B cell (primary cell): ENCODE data around the gene RMDN2. TPM values are rescaled to one million over a fixed set of nuclear protein-coding genes. Genes with fewer than 3 reads are reported as not detected.

Experiments
- ATAC-seq: fragments of 200-7000 bp; cut with Tn5 transposase; one replicate; pipeline ENCODE4 v1.10.0; 2021; ENCODE audit warnings: low read depth, mild to moderate bottlenecking, moderate number of reproducible peaks, moderate library complexity
- CTCF ChIA-PET: fragments of 350-600 bp; sonication (Branson Sonifier 250); formaldehyde crosslinking; loops from one replicate; lab custom pipeline; 2021; ENCODE audit warnings: antibody characterized with exemption, inconsistent platforms; lab: Charles Lee
- POLR2A ChIA-PET: fragments of 350-600 bp; sonication (Branson Sonifier 250); formaldehyde crosslinking; loops from one replicate; lab custom pipeline; 2021; ENCODE audit warnings: antibody characterized with exemption; lab: Charles Lee
- DNase-seq: peaks from one replicate; pipeline ENCODE4 v3.0.0; 2013
- H2AFZ ChIP-seq: 2 replicates; pipeline ENCODE4 v1.6.1; 2012; ENCODE audit warnings: mild to moderate bottlenecking, low read depth, low read length; ENCODE audit not compliant: insufficient read depth, poor library complexity, severe bottlenecking
- H3K27ac ChIP-seq, 2 donors: 1 replicate in 1 of 2; 2 replicates in 1 of 2; pipeline ENCODE4 v1.5.1; 2012 to 2013; ENCODE audit warnings: low read length in 2 of 2, mild to moderate bottlenecking in 2 of 2, moderate library complexity in 1 of 2
- H3K27me3 ChIP-seq, 4 experiments: fragments of 200-600 bp in 1 of 4; sonication (generic) in 1 of 4; replicated peaks in 1 of 4; 1 replicate in 2 of 4; 2 replicates in 2 of 4; pipeline versions ENCODE4 v1.6.1 to v1.7.0; 2013 to 2016; ENCODE audit warnings: low read length in 3 of 4, mild to moderate bottlenecking in 2 of 4, mixed read lengths in 1 of 4, moderate library complexity in 1 of 4; ENCODE audit not compliant: insufficient read depth in 4 of 4, control insufficient read depth in 3 of 4; ENCODE audit errors: control extremely low read depth in 1 of 4
- H3K36me3 ChIP-seq, 2 experiments: replicated peaks in 1 of 2; 1 replicate in 1 of 2; 2 replicates in 1 of 2; pipeline versions ENCODE4 v1.6.1 to v1.7.1; 2013; ENCODE audit warnings: low read length in 1 of 2; ENCODE audit not compliant: insufficient read depth in 2 of 2, control insufficient read depth in 1 of 2; ENCODE audit errors: control extremely low read depth in 1 of 2, extremely low read depth in 1 of 2
- H3K4me1 ChIP-seq, 2 donors: fragments of 200-600 bp in 1 of 2; sonication (generic) in 1 of 2; 1 replicate in 1 of 2; 2 replicates in 1 of 2; pipeline versions ENCODE4 v1.5.1 to v1.6.1; 2013 to 2017; ENCODE audit warnings: low read length in 2 of 2; ENCODE audit not compliant: control insufficient read depth in 2 of 2, insufficient read depth in 2 of 2
- H3K4me2 ChIP-seq: replicated peaks from 2 replicates; pipeline ENCODE3; 2012; ENCODE audit warnings: mild to moderate bottlenecking, low read depth, low read length; ENCODE audit not compliant: poor library complexity, severe bottlenecking
- H3K4me3 ChIP-seq, 5 experiments: fragments of 200-600 bp in 1 of 5; sonication (generic) in 1 of 5; 1 replicate in 3 of 5; 2 replicates in 2 of 5; pipeline versions ENCODE4 v1.5.1 to v1.7.0; 2011 to 2016; ENCODE audit warnings: low read length in 4 of 5, mild to moderate bottlenecking in 4 of 5, low read depth in 2 of 5, control low read depth in 1 of 5, moderate library complexity in 1 of 5; ENCODE audit not compliant: insufficient read depth in 1 of 5; ENCODE audit errors: control extremely low read depth in 1 of 5, extremely low read depth in 1 of 5
- H3K79me2 ChIP-seq: fragments of 200-600 bp; sonication (generic); one replicate; pipeline ENCODE4 v1.6.0; 2016; ENCODE audit warnings: low read length; ENCODE audit not compliant: control insufficient read depth, insufficient read depth
- H3K9ac ChIP-seq: fragments of 200-600 bp; sonication (generic); 2 replicates; pipeline ENCODE4 v1.6.1; 2017; ENCODE audit warnings: mild to moderate bottlenecking, low read length, moderate library complexity
- H3K9me3 ChIP-seq, 3 donors: one replicate each; pipeline versions ENCODE4 v1.6.1 to v1.7.1; 2013; ENCODE audit warnings: low read length in 2 of 3; ENCODE audit not compliant: control insufficient read depth in 2 of 3, insufficient read depth in 1 of 3; ENCODE audit errors: control extremely low read depth in 1 of 3
- H4K20me1 ChIP-seq: 2 replicates; pipeline ENCODE4 v1.6.0; 2012; ENCODE audit warnings: mild to moderate bottlenecking, low read length; ENCODE audit not compliant: insufficient read depth, control insufficient read depth, poor library complexity, severe bottlenecking
- H3K27ac Mint-ChIP-seq: one replicate; pipeline ENCODE4 v1.8.0; 2021; ENCODE audit warnings: mixed read lengths
- H3K27me3 Mint-ChIP-seq: one replicate; pipeline ENCODE4 v1.8.0; 2021; ENCODE audit warnings: mixed read lengths
- H3K4me1 Mint-ChIP-seq: one replicate; pipeline ENCODE4 v1.8.0; 2021; ENCODE audit warnings: mixed read lengths
- H3K4me3 Mint-ChIP-seq: one replicate; pipeline ENCODE4 v1.8.0; 2021; ENCODE audit warnings: mixed read lengths
- H3K9me3 Mint-ChIP-seq: one replicate; pipeline ENCODE4 v1.8.0; 2022; ENCODE audit warnings: mixed read lengths; ENCODE audit not compliant: insufficient read depth
- CTCF ChIP-seq: fragments of 200-600 bp; IDR thresholded peaks from one replicate; pipeline ENCODE4 v1.8.0; 2022; ENCODE audit warnings: antibody characterized with exemption, mild to moderate bottlenecking
- EZH2 ChIP-seq: IDR thresholded peaks from 2 replicates; pipeline ENCODE4 v1.6.1; 2012; ENCODE audit warnings: borderline replicate concordance, low read depth, mild to moderate bottlenecking, moderate library complexity, low read length; ENCODE audit not compliant: insufficient read depth, poor library complexity, severe bottlenecking
- WGBS: methylation state at CpG from one replicate; pipeline ENCODE4 v1.1.5; 2013; ENCODE audit warnings: missing lambda C conversion rate; ENCODE audit not compliant: insufficient coverage; 5-methylcytosine and 5-hydroxymethylcytosine counted together
- intact Hi-C: fragments of 100-400 bp; cut with micrococcal nuclease; formaldehyde crosslinking; loops from one replicate; pipeline ENCODE4 v1.10.0; 2022
- polyA plus RNA-seq: library from polyadenylated mRNA; depleted of rRNA; stranded (reverse); fragments of >200 nt; gene quantifications from 2 replicates; pipeline ENCODE4 v1.2.3, GENCODE V29; 2012
- total RNA-seq, 2 donors: library from RNA; stranded (reverse); fragments of 120-200 nt in 1 of 2; gene quantifications; 1 replicate in 1 of 2; 2 replicates in 1 of 2; pipeline versions ENCODE4 v1.2.3 to v1.2.4, GENCODE V29; 2013 to 2022

RMDN2 gene
- total and polyA plus RNA-seq, 2 donors (not counting 1 experiment from before 2014, with no cell fraction given), result 6.4 to 6.6 TPM

- peaks cover 0 to 6% (median 0%) of the 10 kb centered on the region in 4 experiments for H3K27me3 ChIP-seq
- no peak overlapping the region for H3K27ac ChIP-seq
- H3K4me3 ChIP-seq, result no peak overlapping the region
- 12% methylated on average over 8 of the region's 9 CpGs for WGBS
- Mint-ChIP-seq H3K9me3 (no peaks in the 10 kb centered on the region), H3K27me3 (peaks cover 26% of the 10 kb centered on the region), H3K4me1 (no peaks in the 10 kb centered on the region), H3K4me3 (no peak overlapping the region), H3K27ac (no peak overlapping the region)
- no peaks in the 10 kb centered on the region for H4K20me1 ChIP-seq
- intact Hi-C loops, result no loop called here
- H3K9ac ChIP-seq, result no peak overlapping the region
- H2AFZ ChIP-seq, result no peak overlapping the region
- no peak overlapping the region for H3K4me2 ChIP-seq
- no peaks in the 10 kb centered on the region for H3K79me2 ChIP-seq
- H3K4me1 ChIP-seq, result no peaks in the 10 kb centered on the region
- DNase-seq (no peak), ATAC-seq (no peak)
- CTCF ChIA-PET, result interaction anchor here (1.2 to 9.6 kb wide), 6 partner anchors 10 to 712 kb away, joined by 3 to 147 read pairs (median 5); no protein-coding TSS in a partner anchor
- no peaks in the 10 kb centered on the region for H3K36me3 ChIP-seq
- POLR2A ChIA-PET, result no interaction called here
- TF ChIP-seq EZH2, result no peak
- TF ChIP-seq CTCF, result no peak
- H3K9me3 ChIP-seq, result no peaks in the 10 kb centered on the region
These were observed 44.5 kb upstream of the RMDN2 start for GRCh38 chr2:37880551-37880950.

GRCh38 chr2:37881397-37881796 is 43.7 kb upstream of the RMDN2 start:
- ATAC-seq (no peak), DNase-seq (no peak)
- no peaks in the 10 kb centered on the region for H3K9me3 ChIP-seq
- no peak overlapping the region for H3K4me3 ChIP-seq
- Mint-ChIP-seq H3K27me3 (peaks cover 29% of the 10 kb centered on the region), H3K4me1 (no peaks in the 10 kb centered on the region), H3K4me3 (no peak overlapping the region), H3K27ac (no peak overlapping the region), H3K9me3 (no peaks in the 10 kb centered on the region)
- H3K27me3 ChIP-seq, result peaks cover 0 to 6% (median 0%) of the 10 kb centered on the region in 4 experiments
- H2AFZ ChIP-seq, result no peak overlapping the region
- no peak overlapping the region for H3K27ac ChIP-seq
- H3K9ac ChIP-seq, result no peak overlapping the region
- TF ChIP-seq EZH2 (no peak), CTCF (no peak)
- no peaks in the 10 kb centered on the region for H3K36me3 ChIP-seq
- no peaks in the 10 kb centered on the region for H4K20me1 ChIP-seq
- intact Hi-C loops, result no loop called here
- CTCF ChIA-PET, result interaction anchor here (1.7 to 9.6 kb wide), 3 partner anchors 13 to 485 kb away, joined by 3 to 147 read pairs (median 14); no protein-coding TSS in a partner anchor
- POLR2A ChIA-PET, result no interaction called here
- WGBS, result 74% methylated on average over 4 of the region's 9 CpGs
- no peaks in the 10 kb centered on the region for H3K79me2 ChIP-seq
- no peaks in the 10 kb centered on the region for H3K4me1 ChIP-seq
- H3K4me2 ChIP-seq, result no peak overlapping the region
